HG02970 (cell line): Measurements from ENCODE around the gene PSME3IP1.
"Not testable (repeated sequence)": the region's sequence is repeated elsewhere in the genome, so short reads cannot be mapped to it uniquely, and the experiment has no call there.

Experiments
- ATAC-seq: cut with Tn5 transposase; IDR thresholded peaks from one replicate; pipeline ENCODE4 v1.9.1; 2021; ENCODE audit warnings: mild to moderate bottlenecking, moderate library complexity, moderate number of reproducible peaks; ENCODE audit not compliant: unreplicated experiment, low FRiP score

Gene PSME3IP1

GRCh38 chr16:57127037-57127763, 58.6 kb downstream of the PSME3IP1 start:
- no peak for ATAC-seq

- ATAC-seq: no peak
These were observed 59.4 kb downstream of the PSME3IP1 start for GRCh38 chr16:57126411-57126810.

GRCh38 chr16:57125969-57126368, 59.9 kb downstream of the PSME3IP1 start:
- no peak for ATAC-seq

GRCh38 chr16:57125376-57125775, 60.5 kb downstream of the PSME3IP1 start:
- no peak for ATAC-seq

GRCh38 chr16:57123974-57124674, 61.7 kb downstream of the PSME3IP1 start:
- ATAC-seq: no peak

- no peak for ATAC-seq
These were observed 62.4 kb downstream of the PSME3IP1 start for GRCh38 chr16:57123216-57123973.

GRCh38 chr16:57118461-57119084, 67.3 kb downstream of the PSME3IP1 start:
- ATAC-seq: no peak

GRCh38 chr16:57115514-57116182, 70.2 kb downstream of the PSME3IP1 start:
- no peak for ATAC-seq

GRCh38 chr16:57115168-57115513, 70.7 kb downstream of the PSME3IP1 start:
- ATAC-seq: no peak

GRCh38 chr16:57113664-57114063, 72.2 kb downstream of the PSME3IP1 start:
- ATAC-seq: no peak

GRCh38 chr16:57113042-57113453, 72.8 kb downstream of the PSME3IP1 start:
- no peak for ATAC-seq

- ATAC-seq: no peak
These were observed 73.3 kb downstream of the PSME3IP1 start for GRCh38 chr16:57112403-57113041.

- ATAC-seq: no peak
These were observed 74.4 kb downstream of the PSME3IP1 start for GRCh38 chr16:57111420-57111819.

GRCh38 chr16:57110937-57111336, 74.9 kb downstream of the PSME3IP1 start:
- ATAC-seq: no peak

- ATAC-seq: not testable (repeated sequence)
These were observed 76.4 kb downstream of the PSME3IP1 start for GRCh38 chr16:57109259-57110105.

- ATAC-seq: no peak
These were observed 77.4 kb downstream of the PSME3IP1 start for GRCh38 chr16:57108432-57108831.

GRCh38 chr16:57107321-57107922, 78.4 kb downstream of the PSME3IP1 start:
- ATAC-seq: no peak

GRCh38 chr16:57106767-57107166, 79.1 kb downstream of the PSME3IP1 start:
- ATAC-seq: no peak

- no peak for ATAC-seq
These were observed 80.7 kb downstream of the PSME3IP1 start for GRCh38 chr16:57105184-57105583.
